PC-3 (cell line): ENCODE results near the gene AGXT.

ENCODE experiments used
- EZH2 ChIP-seq: fragments of 300-600 bp; sonication (generic); IDR thresholded peaks from one replicate; pipeline ENCODE4 v1.6.1; 2017; ENCODE audit warnings: antibody characterized with exemption, mild to moderate bottlenecking, low read length; ENCODE audit not compliant: unreplicated experiment
- EZH2phosphoT487 ChIP-seq: fragments of 300-600 bp; sonication (generic); IDR thresholded peaks from 2 replicates; pipeline ENCODE4 v1.6.1; 2018; ENCODE audit warnings: mild to moderate bottlenecking, antibody characterized with exemption, low read length, borderline replicate concordance
- TF ChIP-seq, protein P1 (sequence below): fragments of 300-600 bp; sonication (generic); conservative IDR thresholded peaks from 2 replicates; pipeline ENCODE4 v1.5.1; 2017; ENCODE audit warnings: antibody characterized with exemption, low read depth, mild to moderate bottlenecking, low read length

DNA sequence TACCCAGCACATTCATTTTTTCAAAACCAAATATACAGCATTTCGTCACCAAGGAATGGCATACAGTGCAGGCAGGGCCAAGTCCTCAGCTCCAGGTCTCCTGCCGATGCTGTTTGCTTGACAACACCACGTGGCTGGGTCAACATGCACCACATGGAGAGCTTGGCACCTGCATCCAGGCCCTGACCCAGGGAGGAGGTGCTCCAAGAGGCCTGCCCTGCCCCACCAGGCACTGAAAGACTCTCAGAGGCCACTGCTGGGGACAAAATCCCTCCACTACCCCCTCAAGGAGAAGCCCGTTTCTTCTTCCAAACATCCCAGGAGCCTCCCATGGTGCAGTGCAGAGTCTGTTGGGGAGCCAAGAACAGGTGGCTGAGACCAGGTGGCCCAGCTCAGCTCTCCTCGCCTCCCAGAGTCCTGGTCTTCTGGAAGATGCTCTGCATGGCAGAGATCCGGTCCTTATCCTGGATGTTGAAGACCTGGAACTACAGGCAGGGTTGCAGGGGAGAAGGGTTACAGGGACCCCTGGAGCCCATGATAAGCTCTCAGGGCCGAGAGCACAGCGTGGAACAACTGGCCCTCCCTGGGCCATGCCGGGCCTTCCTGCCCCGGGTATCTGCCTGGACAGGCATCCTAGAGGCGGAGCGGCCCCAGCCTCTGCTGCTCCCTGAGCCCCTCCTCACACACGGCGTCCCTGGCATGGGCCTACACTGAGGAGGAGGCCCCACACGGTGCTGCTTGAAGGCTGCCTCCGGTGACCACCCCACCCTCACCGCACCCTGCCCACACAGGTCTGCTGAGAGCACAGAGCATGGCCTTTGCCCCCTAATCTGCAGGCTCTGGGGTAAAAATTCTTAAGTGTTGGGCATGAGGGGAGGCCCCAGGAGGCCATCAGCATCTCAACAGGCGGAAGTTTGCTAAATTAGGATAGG is 18.3 kb downstream of the AGXT start:
- TF ChIP-seq, protein P1, sequence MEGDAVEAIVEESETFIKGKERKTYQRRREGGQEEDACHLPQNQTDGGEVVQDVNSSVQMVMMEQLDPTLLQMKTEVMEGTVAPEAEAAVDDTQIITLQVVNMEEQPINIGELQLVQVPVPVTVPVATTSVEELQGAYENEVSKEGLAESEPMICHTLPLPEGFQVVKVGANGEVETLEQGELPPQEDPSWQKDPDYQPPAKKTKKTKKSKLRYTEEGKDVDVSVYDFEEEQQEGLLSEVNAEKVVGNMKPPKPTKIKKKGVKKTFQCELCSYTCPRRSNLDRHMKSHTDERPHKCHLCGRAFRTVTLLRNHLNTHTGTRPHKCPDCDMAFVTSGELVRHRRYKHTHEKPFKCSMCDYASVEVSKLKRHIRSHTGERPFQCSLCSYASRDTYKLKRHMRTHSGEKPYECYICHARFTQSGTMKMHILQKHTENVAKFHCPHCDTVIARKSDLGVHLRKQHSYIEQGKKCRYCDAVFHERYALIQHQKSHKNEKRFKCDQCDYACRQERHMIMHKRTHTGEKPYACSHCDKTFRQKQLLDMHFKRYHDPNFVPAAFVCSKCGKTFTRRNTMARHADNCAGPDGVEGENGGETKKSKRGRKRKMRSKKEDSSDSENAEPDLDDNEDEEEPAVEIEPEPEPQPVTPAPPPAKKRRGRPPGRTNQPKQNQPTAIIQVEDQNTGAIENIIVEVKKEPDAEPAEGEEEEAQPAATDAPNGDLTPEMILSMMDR, result no peak
- TF ChIP-seq EZH2 (no peak), EZH2phosphoT487 (no peak)
